Measurements from ENCODE around the gene LRPAP1.
"Not testable (repeated sequence)": the region's sequence is repeated elsewhere in the genome, so short reads cannot be mapped to it uniquely, and the experiment has no call there.

Gene LRPAP1

GRCh38 chr4:3460926-3461325, 71.3 kb downstream of the LRPAP1 start:
- no peak for DNase-seq (ENCODE audit: low read depth in 2 of 2)

- DNase-seq (ENCODE audit: low read depth in 2 of 2) = not testable (repeated sequence)
Measured at GRCh38 chr4:3459156-3459555, 73.1 kb downstream of the LRPAP1 start.

GRCh38 chr4:3458371-3458770, 73.9 kb downstream of the LRPAP1 start:
- DNase-seq (ENCODE audit: low read depth in 2 of 2) = no peak

- DNase-seq (ENCODE audit: low read depth in 2 of 2) = not testable (repeated sequence)
Measured at GRCh38 chr4:3455596-3455995, 76.6 kb downstream of the LRPAP1 start.
